Lower leg skin (tissue), 3 donors: ENCODE measurements around the gene EFCAB6.

Source experiments
- CTCF ChIP-seq, 3 donors: fragments of 450-650 bp; IDR thresholded peaks; one replicate each; pipeline ENCODE4 v1.5.1; 2016; ENCODE audit warnings: antibody characterized with exemption in 3 of 3, mild to moderate bottlenecking in 3 of 3, moderate library complexity in 2 of 3
- POLR2A ChIP-seq, 2 donors: fragments of 450-650 bp; IDR thresholded peaks; one replicate each; pipeline ENCODE4 v1.6.1; 2016 to 2017; ENCODE audit warnings: antibody characterized with exemption in 2 of 2, mild to moderate bottlenecking in 1 of 2, moderate library complexity in 1 of 2

GRCh38 chr22:43838161-43838560, 26.1 kb upstream of the EFCAB6 start:
- TF ChIP-seq CTCF (IDR thresholded peaks at IDR 0.05) (no peak), POLR2A (IDR thresholded peaks at IDR 0.05) (no peak)
